HL-60/S4 treated with retinoic acid at 250 ng/mL for 4 days and 3 days (cell line): ENCODE data around the gene ARFRP1.

Source experiments
- in situ Hi-C: fragments of 300-500 bp; cut with MboI; formaldehyde crosslinking; loops from 2 replicates; pipeline ENCODE4 v1.7.0; 2022; ENCODE audit warnings: low sequenced_read_pairs

Gene ARFRP1

DNA sequence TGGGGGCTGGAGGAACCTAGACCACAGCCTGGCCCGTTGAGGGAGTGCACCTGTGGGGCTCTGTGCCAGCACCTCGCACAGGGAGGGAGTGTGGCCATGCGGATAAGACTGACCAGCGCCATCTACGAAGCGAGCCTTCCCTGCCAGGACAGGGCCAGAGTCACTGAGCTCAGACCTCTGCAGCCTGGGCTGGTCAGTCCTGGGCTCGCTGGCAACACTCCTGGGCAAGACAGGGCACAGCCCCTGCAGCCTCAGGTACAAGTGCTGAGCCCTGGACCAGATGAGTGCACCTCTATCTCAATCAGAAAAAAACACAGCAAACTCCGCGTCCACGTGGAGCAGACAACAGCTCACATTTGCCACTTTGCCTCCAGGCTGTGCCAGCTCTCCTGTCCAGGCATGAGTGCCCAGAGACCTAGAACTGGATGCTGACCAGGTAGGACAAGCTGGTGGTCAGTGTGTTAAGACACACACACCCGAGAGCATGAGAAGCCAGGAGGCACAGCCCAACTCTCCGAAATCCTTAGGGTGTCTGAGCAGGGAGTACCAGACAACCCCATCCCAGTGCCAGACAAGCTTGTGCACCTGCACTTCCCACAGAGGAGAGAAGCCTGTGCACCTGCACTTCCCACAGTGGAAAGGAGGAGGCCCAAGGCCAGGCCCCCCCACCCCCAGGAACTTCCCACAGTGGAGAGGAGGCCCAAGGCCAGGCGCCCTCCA, 4.9 kb downstream of the ARFRP1 start:
- in situ Hi-C loops = no loop called here

DNA sequence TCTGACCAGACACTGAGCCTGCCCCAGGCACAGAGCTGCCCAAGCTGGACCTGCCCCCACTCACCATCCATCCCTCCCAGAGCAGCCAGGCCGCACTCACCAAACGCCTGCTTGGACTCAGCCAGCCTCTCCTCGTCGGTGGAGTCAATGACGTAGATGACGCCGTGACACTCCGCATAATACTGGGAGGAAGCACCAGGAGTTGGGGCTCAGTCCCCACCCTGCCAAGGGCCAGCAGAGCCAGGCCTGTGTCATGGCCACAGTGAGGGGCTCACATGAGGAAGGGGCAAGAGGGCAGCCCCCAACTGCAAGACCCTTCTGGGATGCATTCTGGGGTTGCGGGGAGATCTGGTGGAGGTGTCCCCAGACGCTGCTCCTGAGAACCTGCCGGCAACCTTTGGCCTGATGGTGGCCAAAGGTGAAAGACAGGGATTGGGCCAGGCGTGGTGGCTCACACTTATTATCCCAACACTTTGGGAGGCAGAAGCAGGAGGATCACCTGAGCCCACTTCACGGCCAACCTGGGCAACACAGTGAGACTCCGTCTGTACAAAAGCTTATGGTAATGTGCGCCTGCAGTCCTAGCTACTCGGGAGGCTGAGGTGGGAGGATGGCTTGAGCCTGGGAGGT, 5.6 kb downstream of the ARFRP1 start:
- in situ Hi-C loops = no loop called here

DNA sequence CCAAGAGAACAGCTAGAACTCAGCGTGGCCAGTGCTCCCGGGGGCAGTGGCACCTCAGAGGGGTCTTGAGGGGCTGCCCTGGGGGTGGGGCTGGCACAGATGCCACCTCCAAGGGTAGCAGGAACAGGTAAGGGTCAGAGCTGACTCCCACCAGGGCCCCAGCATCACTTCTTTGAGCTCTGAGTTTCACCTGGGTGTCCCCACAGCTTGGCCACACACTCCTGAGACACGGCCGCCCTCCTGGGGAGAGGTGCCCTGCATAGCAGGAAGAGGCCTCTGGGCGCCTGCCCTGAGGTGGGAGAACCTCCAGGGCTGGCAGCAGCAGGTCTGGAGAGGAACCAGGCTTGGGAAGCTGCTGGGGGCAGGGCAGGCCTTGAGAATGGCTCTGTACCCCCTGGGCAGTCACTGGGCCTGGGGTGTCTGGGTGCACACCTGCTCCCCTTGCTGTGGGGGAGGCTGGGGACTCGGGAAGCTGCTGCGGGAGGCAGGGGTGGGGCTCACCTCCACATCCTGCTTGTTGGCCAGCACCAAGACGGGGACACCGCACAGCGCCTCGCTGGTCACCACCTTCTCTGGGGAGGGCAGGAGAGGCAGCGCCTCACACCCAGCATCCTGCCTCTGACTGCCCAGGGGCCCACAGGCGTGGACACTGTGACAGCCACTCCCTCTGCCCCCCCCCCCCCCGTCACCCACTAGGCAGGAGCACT, 6.3 kb downstream of the ARFRP1 start:
- in situ Hi-C loops = no loop called here

DNA sequence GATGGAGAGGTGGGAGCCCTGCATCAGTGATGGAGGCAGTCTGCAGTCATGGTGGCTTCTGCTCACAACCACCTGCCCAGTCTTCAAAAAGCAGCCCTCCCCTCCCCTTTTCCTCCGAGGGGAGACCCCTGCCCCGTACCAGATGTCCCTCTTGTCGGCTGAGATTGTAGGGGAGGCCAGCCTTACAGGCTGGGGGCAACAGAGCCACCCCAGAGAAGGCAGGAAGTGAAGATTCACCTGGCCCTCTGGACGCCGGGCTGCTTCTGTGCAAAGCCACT, 6.8 kb downstream of the ARFRP1 start:
- in situ Hi-C loops = no loop called here

DNA sequence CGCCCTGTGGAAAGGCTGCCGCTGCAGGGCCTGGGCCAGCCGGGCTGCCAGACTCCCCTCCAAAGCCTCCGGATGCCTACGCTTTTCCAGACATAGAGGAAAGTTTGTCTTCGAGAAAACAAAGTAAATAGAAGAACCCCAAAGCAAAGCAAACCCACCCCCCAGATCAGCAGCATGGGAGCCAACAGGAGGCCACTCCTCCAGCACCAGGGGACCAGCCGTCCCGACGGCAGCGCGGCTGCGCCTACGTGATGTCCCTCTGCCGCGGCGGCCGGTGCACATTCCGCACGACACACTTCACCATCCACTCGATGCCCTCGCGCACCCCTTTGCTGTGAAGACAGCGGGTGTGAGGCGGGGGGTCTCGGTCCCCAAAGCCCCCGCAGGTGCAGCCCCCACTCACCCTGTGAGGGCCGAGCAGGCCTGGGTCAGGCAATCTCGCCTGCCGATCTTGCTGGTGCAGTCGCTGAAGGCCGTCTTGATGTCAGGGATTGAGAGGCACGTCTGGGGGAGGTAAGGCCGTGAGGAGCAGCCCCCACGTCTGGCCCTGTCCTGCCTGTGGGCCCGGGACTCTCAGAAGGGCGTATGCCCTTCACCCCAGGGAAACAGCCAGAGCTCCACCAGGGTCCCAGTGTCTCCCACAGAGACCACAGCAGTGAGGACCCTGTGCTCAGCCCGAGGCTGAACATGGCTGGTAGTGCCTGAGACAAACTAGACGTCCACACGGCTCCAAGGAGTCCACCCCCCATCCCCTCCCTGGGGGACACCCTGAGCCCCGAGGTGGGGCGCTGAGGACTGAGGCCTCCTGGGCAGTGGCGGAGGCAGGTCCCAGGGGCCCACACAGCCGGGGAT, 7.4 kb downstream of the ARFRP1 start:
- in situ Hi-C loops = no loop called here

DNA sequence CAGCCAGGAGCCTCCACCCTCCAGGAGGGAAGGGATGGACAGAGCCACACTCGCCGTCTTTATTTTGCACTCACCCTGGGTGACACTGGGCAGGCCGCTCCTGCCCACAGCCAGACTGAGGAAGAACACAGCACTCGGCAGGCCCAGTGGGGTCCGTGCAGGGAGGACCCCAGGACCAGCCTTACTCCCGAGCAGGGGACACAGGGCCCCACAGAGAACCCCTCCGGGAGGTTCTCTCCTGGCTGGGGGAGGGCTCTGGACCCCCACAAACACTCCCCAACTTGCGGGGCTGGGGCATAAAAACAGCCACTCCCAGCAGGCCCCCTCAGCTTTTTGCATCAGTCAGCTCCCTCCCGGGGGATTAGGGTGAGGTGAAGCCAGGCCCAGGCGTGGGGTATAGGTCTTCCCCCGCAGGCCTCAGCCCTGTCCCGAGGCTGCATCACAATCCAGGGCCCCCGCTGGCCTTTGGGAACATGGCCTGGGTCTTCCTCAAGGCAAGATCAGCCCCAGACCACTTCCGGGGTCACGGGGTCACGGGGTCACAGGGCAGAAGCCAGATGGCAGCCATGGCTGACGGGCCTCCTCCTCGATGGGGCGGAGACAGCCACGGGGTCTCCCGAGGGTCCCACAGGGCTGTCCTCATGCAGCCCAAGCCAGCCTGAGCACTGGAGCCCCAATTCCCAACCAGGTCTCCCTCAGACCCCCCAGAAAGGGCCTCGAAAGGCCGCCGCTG, 8.1 kb downstream of the ARFRP1 start:
- in situ Hi-C loops = no loop called here

DNA sequence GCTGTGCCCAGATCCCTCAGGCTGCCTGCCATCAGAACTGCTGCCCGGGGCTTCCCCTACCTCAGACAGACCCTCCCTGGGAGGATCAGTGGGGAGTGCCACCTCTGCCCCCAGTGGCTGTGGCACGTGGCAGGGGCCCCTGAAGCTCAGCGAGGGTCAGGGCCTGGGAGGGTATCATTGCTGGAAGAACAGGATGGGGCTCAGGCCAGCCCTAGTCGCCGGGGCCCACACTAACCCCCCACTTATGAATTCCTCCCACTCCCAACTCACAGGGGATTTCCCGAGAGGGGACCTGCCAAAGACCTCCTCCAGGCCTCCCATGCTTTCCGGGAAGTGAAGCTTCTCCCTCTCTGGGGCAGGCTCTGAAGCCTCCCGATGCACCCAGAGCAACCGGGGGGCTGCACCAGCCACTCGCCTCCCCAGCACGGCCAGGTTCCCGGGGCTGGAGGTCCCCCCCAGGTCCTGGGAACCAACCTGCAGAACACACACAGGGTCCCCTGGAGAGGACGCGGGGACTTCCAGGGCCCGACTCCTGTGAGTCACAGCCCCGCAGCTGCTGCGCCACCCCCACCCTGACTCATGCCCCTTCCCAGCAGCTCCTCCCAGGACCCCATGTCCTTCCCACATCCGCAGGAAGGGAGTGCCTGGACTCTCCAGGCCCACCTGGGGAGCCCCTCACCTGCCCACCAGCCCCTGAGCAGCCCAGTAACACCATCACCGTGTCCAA, 8.9 kb downstream of the ARFRP1 start:
- in situ Hi-C loops = no loop called here

DNA sequence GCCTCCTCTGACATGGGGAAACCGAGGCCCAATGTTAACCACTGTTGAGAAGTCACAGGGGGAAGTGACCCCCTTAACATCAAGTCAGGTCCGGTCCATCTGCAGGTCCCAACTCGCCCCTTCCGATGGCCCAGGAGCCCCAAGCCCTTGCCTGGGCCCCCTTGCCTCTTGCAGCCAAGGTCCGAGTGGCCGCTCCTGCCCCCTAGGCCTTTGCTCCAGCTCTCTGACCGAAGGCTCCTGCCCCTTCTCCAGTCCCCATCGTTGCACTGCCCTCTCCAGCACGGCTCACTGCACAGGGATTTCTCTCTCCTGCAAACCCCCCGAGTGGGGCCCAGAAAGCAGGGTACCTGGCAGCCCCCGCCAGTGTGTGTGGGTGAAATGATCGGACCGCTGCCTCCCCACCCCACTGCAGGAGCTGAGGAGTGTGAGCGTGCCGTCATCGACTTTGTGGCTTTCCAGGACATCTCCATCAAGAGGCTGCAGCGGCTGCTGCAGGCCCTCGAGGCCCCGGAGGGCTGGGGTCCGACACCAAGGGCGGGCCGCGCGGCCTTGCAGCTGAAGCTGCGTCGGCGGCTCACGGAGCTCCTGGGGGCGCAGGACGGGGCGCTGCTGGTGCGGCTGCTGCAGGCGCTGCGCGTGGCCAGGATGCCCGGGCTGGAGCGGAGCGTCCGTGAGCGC, 9.8 kb downstream of the ARFRP1 start:
- in situ Hi-C loops = no loop called here

DNA sequence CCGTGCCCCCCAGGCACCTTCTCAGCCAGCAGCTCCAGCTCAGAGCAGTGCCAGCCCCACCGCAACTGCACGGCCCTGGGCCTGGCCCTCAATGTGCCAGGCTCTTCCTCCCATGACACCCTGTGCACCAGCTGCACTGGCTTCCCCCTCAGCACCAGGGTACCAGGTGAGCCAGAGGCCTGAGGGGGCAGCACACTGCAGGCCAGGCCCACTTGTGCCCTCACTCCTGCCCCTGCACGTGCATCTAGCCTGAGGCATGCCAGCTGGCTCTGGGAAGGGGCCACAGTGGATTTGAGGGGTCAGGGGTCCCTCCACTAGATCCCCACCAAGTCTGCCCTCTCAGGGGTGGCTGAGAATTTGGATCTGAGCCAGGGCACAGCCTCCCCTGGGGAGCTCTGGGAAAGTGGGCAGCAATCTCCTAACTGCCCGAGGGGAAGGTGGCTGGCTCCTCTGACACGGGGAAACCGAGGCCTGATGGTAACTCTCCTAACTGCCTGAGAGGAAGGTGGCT, 10.4 kb downstream of the ARFRP1 start:
- in situ Hi-C loops = no loop called here

DNA sequence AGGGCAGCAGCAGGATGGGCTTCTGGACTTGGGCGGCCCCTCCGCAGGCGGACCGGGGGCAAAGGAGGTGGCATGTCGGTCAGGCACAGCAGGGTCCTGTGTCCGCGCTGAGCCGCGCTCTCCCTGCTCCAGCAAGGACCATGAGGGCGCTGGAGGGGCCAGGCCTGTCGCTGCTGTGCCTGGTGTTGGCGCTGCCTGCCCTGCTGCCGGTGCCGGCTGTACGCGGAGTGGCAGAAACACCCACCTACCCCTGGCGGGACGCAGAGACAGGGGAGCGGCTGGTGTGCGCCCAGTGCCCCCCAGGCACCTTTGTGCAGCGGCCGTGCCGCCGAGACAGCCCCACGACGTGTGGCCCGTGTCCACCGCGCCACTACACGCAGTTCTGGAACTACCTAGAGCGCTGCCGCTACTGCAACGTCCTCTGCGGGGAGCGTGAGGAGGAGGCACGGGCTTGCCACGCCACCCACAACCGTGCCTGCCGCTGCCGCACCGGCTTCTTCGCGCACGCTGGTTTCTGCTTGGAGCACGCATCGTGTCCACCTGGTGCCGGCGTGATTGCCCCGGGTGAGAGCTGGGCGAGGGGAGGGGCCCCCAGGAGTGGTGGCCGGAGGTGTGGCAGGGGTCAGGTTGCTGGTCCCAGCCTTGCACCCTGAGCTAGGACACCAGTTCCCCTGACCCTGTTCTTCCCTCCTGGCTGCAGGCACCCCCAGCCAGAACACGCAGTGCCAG, 11.0 kb downstream of the ARFRP1 start, which contains the start of gene TNFRSF6B:
Gene TNFRSF6B (plus strand): TSS at position 25 of the 729 bp plus-strand sequence. CDS start 116 bp downstream, at position 141.
- in situ Hi-C loops = no loop called here

DNA sequence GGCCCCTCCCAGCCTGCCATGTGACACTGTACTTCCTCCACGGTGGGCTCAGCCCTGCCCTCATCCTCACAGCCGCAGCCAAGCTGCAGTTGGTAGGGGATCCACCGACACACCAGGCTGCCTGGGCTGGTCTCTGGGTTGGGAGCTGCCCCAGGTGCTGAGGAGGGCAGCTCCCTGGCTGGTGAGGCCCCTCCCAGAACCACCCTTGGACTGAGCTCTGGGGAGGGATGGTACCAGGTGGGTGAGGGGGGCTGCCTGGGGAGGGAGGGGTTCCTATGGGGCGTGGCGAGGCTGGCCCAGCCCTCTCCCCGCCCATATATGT, 11.5 kb downstream of the ARFRP1 start:
- in situ Hi-C loops = no loop called here

DNA sequence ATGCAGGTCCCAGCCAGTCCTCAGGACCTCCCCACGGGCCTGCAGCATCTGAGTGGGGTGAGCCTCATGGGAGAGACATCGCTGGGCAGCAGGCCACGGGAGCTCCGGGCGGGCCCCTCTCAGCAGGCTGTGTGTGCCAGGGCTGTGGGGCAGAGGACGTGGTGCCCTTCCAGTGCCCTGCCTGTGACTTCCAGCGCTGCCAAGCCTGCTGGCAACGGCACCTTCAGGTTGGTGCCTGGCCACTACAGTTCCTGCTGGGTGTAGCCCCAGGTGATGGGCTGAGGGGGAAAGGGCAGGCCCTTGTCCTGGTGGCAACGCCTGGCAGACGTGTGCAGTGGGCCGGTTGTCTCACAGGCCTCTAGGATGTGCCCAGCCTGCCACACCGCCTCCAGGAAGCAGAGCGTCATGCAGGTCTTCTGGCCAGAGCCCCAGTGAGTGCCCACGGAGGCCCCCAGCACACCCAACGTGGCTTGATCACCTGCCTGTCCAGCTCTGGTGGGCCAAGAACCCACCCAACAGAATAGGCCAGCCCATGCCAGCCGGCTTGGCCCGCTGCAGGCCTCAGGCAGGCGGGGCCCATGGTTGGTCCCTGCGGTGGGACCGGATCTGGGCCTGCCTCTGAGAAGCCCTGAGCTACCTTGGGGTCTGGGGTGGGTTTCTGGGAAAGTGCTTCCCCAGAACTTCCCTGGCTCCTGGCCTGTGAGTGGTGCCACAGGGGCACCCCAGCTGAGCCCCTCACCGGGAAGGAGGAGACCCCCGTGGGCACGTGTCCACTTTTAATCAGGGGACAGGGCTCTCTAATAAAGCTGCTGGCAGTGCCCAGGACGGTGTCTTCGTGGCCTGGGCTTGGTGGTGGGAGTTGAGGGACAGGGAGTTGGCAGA, 12.1 kb downstream of the ARFRP1 start:
- in situ Hi-C loops = no loop called here

DNA sequence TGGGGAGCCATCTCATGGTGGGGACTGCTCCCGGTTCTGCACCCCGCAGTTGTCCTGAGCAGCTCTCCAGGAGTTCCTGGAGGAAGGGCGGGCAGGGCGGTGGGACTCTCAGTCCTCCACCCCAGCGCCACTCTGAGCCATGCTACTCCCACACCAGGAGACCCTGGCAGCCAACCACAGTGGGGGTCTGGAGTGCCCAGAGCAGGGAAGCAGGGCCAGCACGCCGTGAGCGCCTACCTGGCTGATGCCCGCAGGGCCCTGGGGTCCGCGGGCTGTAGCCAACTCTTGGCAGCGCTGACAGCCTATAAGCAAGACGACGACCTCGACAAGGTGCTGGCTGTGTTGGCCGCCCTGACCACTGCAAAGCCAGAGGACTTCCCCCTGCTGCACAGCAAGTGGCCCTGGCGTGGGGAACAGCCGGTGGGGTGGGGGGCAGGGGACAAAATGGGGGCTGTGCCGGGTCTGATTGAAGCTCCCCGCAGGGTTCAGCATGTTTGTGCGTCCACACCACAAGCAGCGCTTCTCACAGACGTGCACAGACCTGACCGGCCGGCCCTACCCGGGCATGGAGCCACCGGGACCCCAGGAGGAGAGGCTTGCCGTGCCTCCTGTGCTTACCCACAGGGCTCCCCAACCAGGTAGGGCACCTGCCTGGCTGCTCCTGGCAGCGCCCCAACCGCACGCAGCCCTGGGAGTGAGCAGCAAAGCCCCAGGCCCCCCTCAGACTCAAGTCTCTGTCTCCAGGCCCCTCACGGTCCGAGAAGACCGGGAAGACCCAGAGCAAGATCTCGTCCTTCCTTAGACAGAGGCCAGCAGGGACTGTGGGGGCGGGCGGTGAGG, 13.0 kb downstream of the ARFRP1 start:
- in situ Hi-C loops = no loop called here

DNA sequence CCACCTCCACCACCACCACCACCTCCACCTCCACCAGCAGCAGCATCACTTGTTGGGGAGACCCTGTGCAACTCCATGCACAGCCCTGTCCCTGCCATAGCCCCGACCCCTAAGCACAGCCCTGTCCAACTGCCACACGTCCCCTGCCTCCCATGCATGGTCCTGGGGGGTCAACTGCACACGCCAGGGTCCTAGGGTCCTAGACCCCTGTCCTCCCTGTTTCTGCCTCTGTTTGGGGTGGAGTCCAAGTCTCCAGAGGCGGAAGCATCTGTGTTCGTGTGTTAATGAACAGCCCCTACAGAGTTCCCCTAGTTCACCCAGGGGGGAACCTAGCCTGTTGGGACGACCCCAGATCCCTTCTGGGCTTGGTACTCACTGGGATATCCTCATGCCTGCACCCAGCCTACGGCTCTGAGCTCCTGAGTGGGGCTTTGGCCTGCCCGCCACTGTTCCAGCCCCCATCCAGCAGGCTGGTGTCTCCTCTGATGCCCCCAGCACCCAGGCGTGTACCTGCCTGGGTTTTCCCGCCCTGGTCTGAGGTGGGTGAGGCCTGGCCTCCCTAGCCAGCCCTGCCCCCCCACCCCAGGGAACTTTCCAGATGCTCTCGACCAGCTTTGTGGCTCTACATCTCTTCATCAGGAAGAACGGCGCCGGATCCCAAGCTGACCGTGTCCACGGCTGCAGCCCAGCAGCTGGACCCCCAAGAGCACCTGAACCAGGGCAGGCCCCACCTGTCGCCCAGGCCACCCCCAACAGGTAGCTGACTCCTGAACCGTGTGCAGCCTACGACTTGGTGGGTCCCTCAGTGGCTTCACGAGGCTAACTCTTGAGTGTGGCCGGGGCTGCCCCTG, 13.8 kb downstream of the ARFRP1 start:
- in situ Hi-C loops = no loop called here

DNA sequence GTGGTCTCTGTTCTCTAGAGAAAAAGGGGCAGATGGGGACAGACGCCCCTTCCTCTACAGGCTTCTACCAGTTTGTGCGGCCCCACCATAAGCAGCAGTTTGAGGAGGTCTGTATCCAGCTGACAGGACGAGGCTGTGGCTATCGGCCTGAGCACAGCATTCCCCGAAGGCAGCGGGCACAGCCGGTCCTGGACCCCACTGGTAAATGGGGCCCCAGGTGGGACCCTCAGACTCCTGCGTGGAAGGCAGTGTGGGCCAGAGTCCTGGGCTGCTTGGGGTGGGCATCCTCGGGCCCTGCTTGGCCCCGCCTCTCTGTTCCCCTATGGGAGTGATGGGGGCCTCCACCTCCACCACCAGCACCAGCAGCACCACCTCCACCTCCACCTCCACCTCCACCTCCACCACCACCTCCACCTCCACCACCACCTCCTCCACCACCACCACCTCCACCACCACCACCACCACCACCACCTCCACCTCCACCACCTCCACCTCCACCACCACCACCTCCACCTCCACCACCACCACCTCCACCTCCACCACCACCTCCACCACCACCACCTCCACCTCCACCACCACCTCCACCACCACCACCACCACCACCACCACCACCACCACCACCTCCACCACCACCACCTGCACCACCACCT, 14.6 kb downstream of the ARFRP1 start:
- in situ Hi-C loops = no loop called here
